Osteocyte (in vitro differentiated cells): Measurements from ENCODE around the gene ZHX3. TPM values are rescaled to one million over a fixed set of nuclear protein-coding genes. Genes with fewer than 3 reads are reported as not detected.

Source experiments
- DNase-seq: peaks from one replicate; pipeline ENCODE4 v3.0.0; 2021; ENCODE audit warnings: mixed read lengths; ENCODE audit not compliant: unreplicated experiment; ENCODE audit errors: extremely low spot score
- H3K27ac Mint-ChIP-seq: one replicate; pipeline ENCODE4 v1.8.0; 2021; ENCODE audit warnings: mild to moderate bottlenecking, mixed read lengths; ENCODE audit not compliant: unreplicated experiment
- H3K27me3 Mint-ChIP-seq: one replicate; pipeline ENCODE4 v1.8.0; 2021; ENCODE audit warnings: mixed read lengths; ENCODE audit not compliant: unreplicated experiment
- H3K36me3 Mint-ChIP-seq: one replicate; pipeline ENCODE4 v1.8.0; 2021; ENCODE audit warnings: mixed read lengths; ENCODE audit not compliant: unreplicated experiment
- H3K4me1 Mint-ChIP-seq: one replicate; pipeline ENCODE4 v1.8.0; 2021; ENCODE audit warnings: mixed read lengths; ENCODE audit not compliant: unreplicated experiment
- H3K4me3 Mint-ChIP-seq: one replicate; pipeline ENCODE4 v1.8.0; 2021; ENCODE audit warnings: mild to moderate bottlenecking, moderate library complexity, mixed read lengths; ENCODE audit not compliant: unreplicated experiment
- H3K9me3 Mint-ChIP-seq: one replicate; pipeline ENCODE4 v1.8.0; 2021; ENCODE audit warnings: mixed read lengths; ENCODE audit not compliant: unreplicated experiment
- CTCF ChIP-seq: fragments of 200-600 bp; sonication (generic); IDR thresholded peaks from 2 replicates; pipeline ENCODE4 v1.5.0; 2021; ENCODE audit warnings: antibody characterized with exemption, mild to moderate bottlenecking, moderate library complexity
- total RNA-seq: library from RNA; stranded (reverse); gene quantifications from 2 replicates; pipeline ENCODE4 v1.2.1, GENCODE V29; 2021

ZHX3 gene
- total RNA-seq, 1 donor from 2014 or later: 44.5 TPM

DNA sequence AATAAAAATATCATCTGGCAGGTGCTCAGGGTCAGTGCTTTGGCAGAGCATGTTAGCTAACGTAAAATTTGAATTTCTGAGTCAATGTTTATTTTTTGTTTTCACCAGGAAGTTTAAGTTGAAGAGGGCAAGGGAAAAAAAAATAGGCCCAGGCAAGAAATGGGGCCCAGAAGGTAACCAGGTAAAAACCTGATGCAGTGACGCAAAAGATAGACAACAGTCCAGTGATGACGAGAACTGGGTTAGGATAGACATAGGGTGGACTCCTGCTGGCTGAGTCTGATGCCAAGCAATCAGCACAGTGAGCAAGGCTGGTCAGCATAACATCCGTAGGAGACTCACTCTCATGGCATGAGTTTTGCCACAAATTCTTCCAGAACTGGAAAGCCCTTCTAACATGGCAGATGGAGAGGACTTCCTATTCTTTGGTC lies 42.2 kb downstream of the ZHX3 start:
- Mint-ChIP-seq H3K4me1 (peaks cover 54% of the 10 kb centered on the region), H3K4me3 (no peak overlapping the region), H3K9me3 (no peaks in the 10 kb centered on the region), H3K36me3 (no peaks in the 10 kb centered on the region), H3K27ac (peak overlapping the region; percentile 47), H3K27me3 (no peaks in the 10 kb centered on the region)
- TF ChIP-seq CTCF: no peak
- no peak for DNase-seq

GRCh38 chr20:41274152-41274551 lies 43.4 kb downstream of the ZHX3 start:
- H3K9me3 Mint-ChIP-seq: no peaks in the 10 kb centered on the region
- DNase-seq: no peak
- H3K27ac Mint-ChIP-seq: no peak overlapping the region
- no peaks in the 10 kb centered on the region for H3K36me3 Mint-ChIP-seq
- no peak overlapping the region for H3K4me3 Mint-ChIP-seq
- no peak for TF ChIP-seq CTCF
- H3K27me3 Mint-ChIP-seq: no peaks in the 10 kb centered on the region
- peaks cover 47% of the 10 kb centered on the region for H3K4me1 Mint-ChIP-seq

DNA sequence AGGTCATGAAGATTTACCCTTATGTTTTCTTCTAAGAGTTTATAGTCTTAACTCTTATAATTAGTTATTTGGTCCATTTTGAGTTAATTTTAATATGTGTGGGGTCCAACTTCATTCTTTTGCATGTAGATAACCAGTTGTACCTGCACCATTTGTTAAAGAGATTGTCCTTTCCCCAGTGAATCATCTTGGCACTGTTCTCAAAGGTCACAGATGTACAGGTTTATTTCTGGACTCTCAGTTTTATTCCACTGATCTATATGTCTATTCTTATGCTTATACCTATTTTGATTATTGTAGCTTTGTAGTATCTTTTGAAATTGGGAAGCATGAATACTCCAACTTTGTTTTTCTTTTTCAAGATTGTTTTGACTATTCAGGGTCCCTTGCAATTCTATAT lies 44.1 kb downstream of the ZHX3 start:
- no peak for DNase-seq
- H3K27me3 Mint-ChIP-seq: no peaks in the 10 kb centered on the region
- no peak overlapping the region for H3K27ac Mint-ChIP-seq
- H3K36me3 Mint-ChIP-seq: peaks cover 2% of the 10 kb centered on the region
- no peak overlapping the region for H3K4me3 Mint-ChIP-seq
- TF ChIP-seq CTCF: no peak
- peaks cover 48% of the 10 kb centered on the region for H3K4me1 Mint-ChIP-seq
- H3K9me3 Mint-ChIP-seq: no peaks in the 10 kb centered on the region

DNA sequence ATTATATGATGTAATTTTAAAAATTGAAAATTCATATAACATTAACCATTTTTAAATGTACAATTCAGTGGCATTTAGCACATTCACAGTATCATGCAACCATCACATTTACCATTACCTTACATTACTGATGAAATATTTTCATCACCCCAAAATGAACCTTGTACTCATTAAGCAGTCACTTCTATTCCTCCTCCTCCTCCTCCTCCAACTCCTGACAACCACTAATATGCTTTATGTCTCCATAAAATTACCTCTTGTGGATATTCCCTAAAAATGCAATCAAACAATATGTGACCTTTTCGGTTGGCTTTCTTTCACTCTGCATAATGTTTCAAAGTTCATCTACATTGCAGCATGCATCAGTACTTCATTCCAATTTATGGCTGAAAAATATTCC lies 45.2 kb downstream of the ZHX3 start:
- Mint-ChIP-seq H3K9me3 (no peaks in the 10 kb centered on the region), H3K4me1 (peaks cover 46% of the 10 kb centered on the region), H3K27ac (no peak overlapping the region), H3K27me3 (no peaks in the 10 kb centered on the region), H3K4me3 (no peak overlapping the region), H3K36me3 (peaks cover 10% of the 10 kb centered on the region)
- no peak for TF ChIP-seq CTCF
- no peak for DNase-seq

- DNase-seq: no peak
- Mint-ChIP-seq H3K9me3 (no peaks in the 10 kb centered on the region), H3K36me3 (peaks cover 15% of the 10 kb centered on the region), H3K27ac (peak overlapping the region; percentile 28), H3K27me3 (no peaks in the 10 kb centered on the region), H3K4me3 (no peak overlapping the region), H3K4me1 (peaks cover 23% of the 10 kb centered on the region)
- TF ChIP-seq CTCF: no peak
Measured at GRCh38 chr20:41268917-41269652, 48.4 kb downstream of the ZHX3 start.
